Activated CD8-positive, alpha-beta memory T cell treated with anti-CD3 and anti-CD28 coated beads, Interleukin-2, amount 50 U/mL, for 4 hours (primary cell): ENCODE data around the gene SHISA9.

Experiments used
- DNase-seq: peaks from one replicate; pipeline ENCODE4 v3.0.0-alpha.2; 2020

Gene SHISA9

DNA sequence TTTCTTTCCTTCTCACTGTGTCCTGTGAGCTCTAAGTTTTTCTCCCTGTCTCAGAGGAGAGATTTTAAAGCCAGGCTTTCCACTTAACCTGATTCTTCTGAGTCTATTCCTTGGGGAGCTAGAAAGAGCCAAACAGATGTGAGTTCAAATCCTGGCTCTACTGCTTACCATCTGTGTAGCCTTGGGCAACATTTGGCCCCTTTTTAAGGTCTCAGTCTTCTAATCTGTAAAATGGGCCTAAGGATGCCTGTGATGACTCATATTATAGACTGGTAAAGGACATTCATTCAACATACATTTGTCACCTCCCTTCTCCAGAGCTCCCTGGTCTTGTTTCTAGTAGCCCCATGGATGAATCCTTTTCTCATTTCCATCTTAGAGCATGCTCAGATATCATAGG lies 304.0 kb downstream of the SHISA9 start:
- DNase-seq = no peak

DNA sequence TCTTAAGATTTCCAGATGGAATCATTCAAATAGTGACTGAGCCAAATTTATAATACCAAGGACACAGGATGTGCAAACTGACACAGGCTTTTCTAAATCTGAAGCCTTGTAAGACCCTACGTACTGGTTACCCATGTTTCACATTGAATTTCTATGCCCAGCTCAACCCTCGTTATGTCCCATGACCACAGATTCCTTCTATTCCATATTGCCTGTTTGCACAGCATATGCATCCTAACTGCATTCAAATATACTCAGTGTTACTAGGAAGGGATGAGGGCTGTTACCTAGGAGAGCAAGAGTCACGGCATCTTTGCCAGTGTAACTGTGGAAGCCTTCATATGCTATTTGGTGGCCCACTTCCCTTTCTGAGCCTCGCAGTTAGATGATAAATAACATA lies 305.2 kb downstream of the SHISA9 start:
- no peak for DNase-seq

- DNase-seq = no peak
These were observed 305.8 kb downstream of the SHISA9 start for GRCh38 chr16:13207151-13207550.

- no peak for DNase-seq
These were observed 322.3 kb downstream of the SHISA9 start for GRCh38 chr16:13223666-13224065.

- no peak for DNase-seq
These were observed 327.6 kb downstream of the SHISA9 start for GRCh38 chr16:13229039-13229438.

DNA sequence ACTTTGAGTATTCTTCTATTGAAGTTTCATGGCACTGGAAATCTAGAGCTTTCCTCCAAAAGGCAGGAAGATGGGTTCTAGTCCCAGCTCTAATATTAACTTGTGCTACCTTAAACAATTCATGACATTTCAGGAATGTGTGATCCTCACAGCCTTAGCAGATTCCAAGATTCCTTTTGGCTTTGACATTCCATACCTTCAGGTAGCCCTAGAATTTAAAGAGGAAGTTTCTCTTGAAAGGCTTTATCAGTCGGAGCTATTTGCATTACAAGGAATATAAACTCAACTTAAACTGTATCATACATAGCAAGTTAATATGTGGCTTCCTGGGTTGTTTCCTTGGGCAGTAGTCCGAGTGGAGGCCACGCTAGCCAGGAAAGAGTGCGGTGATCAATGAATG lies 330.0 kb downstream of the SHISA9 start:
- no peak for DNase-seq

GRCh38 chr16:13234999-13235398 lies 333.6 kb downstream of the SHISA9 start:
- DNase-seq = no peak

DNA sequence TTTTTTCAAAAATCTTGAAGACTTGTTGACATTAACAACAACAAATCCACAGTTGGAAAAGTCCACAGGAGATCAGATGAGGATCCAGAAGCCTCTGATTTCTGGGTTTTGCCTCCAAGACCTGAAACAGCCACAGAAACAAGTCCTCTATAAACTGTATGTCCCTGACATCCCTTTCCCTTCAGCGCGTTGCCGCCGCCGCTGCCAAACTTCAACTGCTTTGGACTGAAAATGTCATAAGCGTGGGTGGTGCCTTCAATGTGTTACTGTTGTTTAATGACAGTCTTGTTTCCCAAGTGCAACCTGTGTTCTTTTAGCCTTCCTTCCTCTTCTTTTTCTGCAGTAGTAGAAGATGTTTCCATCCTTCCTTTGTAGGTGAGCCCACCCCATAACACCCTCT lies 334.9 kb downstream of the SHISA9 start:
- no peak for DNase-seq

DNA sequence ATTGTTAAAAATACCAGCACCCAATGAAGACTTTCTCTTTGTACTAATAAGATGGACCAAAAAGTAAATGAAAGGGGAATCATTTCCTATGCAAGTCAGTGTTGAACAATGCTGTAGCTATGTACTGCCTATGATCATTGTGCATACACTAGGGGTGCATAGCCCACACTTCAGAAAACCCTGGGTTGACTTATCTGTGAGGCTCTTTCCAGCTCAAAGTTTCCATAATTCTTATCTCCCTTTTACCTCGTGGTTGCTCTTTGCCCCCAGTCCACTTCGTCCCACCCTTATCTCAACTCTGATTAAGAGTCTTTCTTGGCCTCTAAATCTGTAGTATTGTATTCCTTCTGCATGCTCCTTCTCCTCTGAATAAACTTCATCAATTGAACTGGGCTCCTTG lies 336.8 kb downstream of the SHISA9 start:
- no peak for DNase-seq

GRCh38 chr16:13242201-13242600 lies 340.8 kb downstream of the SHISA9 start:
- no peak for DNase-seq

DNA sequence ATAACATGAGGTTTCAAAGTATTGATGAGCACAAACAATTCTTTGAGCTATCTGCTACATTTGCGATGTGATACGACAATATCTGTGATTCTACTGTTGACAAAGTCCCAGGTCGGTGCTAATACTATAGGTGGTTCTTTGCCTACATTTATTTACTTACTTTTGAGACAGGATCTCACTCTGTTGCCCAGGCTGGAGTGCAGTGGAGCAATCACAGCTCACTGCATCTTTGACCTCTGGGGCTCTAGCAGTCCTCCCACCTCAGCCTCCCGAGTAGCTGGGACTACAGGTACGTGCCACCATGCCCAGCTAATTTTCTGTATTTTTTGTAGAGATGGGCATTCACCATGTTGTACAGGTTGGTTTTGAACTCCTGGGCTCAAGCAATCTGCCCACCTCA lies 343.4 kb downstream of the SHISA9 start:
- DNase-seq = no peak

GRCh38 chr16:13245713-13246377 lies 344.4 kb downstream of the SHISA9 start:
- no peak for DNase-seq

DNA sequence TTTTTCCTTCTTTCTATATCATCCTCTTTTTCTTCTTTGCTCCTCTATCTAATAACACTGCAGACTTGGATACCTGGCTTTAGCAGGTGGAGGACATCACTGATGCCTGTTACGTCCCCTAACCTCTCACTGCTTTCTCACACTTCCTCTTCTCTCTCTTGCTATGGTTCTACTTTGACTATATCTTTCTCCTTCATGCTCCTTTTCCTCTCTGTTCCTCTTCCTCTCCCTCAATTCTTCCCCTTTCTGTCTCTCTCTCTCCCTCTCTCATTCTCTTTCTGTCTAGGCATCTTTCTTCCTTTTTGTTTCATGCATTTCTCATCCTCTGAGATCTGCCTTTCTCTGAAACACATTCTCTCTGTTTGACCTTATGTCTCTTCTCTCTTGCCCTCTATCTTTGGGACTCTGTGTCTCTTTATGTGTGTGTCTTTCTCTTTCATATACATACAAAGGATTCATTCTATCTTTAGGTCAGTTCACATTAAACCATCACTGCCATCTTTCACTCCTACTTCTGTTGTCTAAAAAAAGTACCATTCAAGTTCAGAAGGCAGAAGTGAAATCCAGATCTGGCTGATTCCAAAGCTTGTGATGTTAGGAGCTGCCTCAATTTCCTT lies 353.7 kb downstream of the SHISA9 start:
- DNase-seq = no peak

DNA sequence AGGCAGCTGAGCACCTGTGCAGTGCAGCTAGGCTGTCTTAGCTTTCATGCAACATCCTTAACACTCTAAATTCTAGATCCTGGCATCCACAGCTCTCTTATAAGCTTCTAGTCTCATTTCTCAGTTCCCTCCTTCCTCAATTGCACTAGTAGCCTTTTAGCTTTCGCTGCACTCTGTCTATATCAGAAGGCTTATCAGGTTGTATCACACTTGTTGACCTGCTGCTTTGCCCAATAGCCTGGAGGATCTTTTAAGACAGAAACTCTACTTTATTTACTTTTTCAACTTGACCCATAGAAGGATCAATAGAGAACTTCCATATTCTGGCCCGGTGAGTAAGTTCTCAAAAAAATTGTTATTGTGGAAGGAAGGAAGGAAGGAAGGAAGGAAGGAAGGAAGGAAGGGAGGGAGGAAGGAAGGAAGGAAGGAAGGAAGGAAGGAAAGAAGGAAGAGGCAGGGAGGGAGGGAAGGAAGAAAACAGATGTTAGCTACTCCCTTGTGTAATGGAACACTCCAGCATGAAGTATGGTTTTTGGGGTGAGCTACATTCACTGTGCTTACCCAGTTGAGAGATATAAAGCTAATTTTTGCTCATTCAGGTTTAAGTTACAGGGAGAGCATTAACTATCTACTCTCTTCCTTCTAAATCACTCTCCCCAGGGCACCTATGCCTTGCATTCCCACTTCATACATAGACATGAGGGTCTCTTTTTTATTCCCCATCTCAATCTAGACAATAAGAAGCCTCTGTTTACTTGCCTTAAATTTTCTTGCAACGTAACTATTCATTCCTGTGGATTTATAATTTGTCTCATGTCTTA lies 361.1 kb downstream of the SHISA9 start:
- DNase-seq = no peak

DNA sequence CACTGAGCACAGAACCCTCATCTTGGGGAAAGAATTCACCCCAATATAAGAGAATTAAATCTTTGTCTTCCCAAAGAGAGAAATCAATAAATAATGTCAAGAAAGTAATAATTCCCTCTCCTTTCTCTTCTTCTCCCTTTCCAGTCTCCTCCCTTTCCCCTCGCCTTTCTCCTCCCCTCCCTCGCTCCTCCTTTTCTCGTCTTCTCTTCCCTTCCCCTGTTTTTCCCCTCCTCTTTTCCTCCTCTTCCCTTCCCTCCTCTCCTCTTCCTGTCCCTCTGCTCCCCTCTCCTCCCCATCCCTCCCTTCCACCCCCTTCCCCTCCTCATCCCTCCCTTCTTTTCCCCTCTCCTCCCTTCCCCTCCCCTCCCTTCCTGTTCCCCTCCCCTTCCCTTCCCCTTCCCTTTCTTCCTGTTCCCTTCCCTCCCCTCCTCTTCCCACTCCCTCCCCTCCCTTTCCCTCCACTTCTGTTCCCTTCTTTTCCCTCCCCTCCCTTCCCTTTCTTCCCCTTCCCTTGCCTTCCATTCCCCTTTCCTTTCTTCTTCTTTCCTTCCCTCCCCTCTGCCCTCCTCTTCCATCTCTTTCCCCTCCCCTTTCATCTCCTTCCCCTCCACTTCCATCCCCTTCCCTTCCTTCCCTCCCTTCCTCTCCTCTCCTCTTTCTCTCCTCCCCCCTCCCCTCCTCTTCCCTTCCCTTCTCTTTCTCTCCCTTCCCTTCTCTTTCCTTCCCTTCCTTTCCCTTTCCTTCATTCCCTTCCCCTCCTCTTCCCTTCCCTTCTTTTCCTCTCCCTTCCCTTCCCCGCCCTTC lies 363.6 kb downstream of the SHISA9 start:
- no peak for DNase-seq

GRCh38 chr16:13269359-13269758 lies 368.0 kb downstream of the SHISA9 start:
- no peak for DNase-seq

GRCh38 chr16:13269905-13270528 lies 368.6 kb downstream of the SHISA9 start:
- DNase-seq = no peak

DNA sequence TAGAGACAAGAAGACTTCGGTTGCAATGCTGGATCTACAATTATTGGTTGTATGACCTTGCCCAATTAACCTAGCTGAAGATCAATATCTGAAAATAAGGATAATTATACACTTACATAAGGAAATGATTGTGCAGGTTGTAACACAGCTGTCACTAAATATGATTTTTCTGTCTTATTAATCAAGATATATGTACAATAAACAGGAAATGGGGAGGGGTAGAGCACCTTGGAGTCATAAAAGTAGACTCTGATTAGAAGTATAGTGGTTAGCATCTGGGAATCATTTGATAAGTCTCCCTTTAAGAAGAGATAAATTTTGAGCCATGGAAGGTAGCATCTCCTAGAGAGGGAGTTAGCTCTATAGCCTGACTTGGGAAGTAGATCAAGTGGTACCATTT lies 369.2 kb downstream of the SHISA9 start:
- DNase-seq = no peak

- no peak for DNase-seq
These were observed 388.1 kb downstream of the SHISA9 start for GRCh38 chr16:13289515-13289914.
